ENCODE results near the gene PTPRF. TPM values are rescaled to one million over a fixed set of nuclear protein-coding genes. Genes with fewer than 3 reads are reported as not detected.

The PTPRF gene
- polyA plus RNA-seq, 1 experiment: 68.3 TPM

- Histone ChIP-seq H3K4me3 (ENCODE audit: low read depth, low read length) (no peak overlapping the region), H3K9me3 (ENCODE audit: control insufficient read depth, insufficient read depth, low read length) (no peaks in the 10 kb centered on the region), H3K27me3 (ENCODE audit: control insufficient read depth, insufficient read depth, low read length) (no peaks in the 10 kb centered on the region), H3K27ac (ENCODE audit: low read depth, low read length) (no peak overlapping the region)
- no peak for TF ChIP-seq CTCF (IDR thresholded peaks at IDR 0.05; ENCODE audit: low read depth, low read length)
- ChIA-PET CTCF (no interaction called here), POLR2A (no interaction called here)
- no peak for DNase-seq (ENCODE audit: low read depth, low spot score)
These were observed 88.0 kb downstream of the PTPRF start for GRCh38 chr1:43618521-43619313.

GRCh38 chr1:43619314-43619790 lies 88.7 kb downstream of the PTPRF start:
- no peak for DNase-seq (ENCODE audit: low read depth, low spot score)
- ChIA-PET POLR2A (no interaction called here), CTCF (no interaction called here)
- H3K27me3 ChIP-seq (ENCODE audit: control insufficient read depth, insufficient read depth, low read length): no peaks in the 10 kb centered on the region
- H3K4me3 ChIP-seq (ENCODE audit: low read depth, low read length): no peak overlapping the region
- no peaks in the 10 kb centered on the region for H3K9me3 ChIP-seq (ENCODE audit: control insufficient read depth, insufficient read depth, low read length)
- TF ChIP-seq CTCF (IDR thresholded peaks at IDR 0.05; ENCODE audit: low read depth, low read length): no peak
- no peak overlapping the region for H3K27ac ChIP-seq (ENCODE audit: low read depth, low read length)

- H3K9me3 ChIP-seq (ENCODE audit: control insufficient read depth, insufficient read depth, low read length): no peaks in the 10 kb centered on the region
- no peak overlapping the region for H3K4me3 ChIP-seq (ENCODE audit: low read depth, low read length)
- no peak overlapping the region for H3K27ac ChIP-seq (ENCODE audit: low read depth, low read length)
- no peak for TF ChIP-seq CTCF (IDR thresholded peaks at IDR 0.05; ENCODE audit: low read depth, low read length)
- POLR2A ChIA-PET: interaction anchor here (1.0 kb wide), 1 partner anchor 30 kb away, joined by 3 read pairs; the partner anchor contains the start of gene KDM4A
- no peaks in the 10 kb centered on the region for H3K27me3 ChIP-seq (ENCODE audit: control insufficient read depth, insufficient read depth, low read length)
- DNase-seq (ENCODE audit: low read depth, low spot score): no peak
- CTCF ChIA-PET: no interaction called here
These were observed 89.6 kb downstream of the PTPRF start for GRCh38 chr1:43619996-43620920.

GRCh38 chr1:43620956-43621355 lies 90.3 kb downstream of the PTPRF start:
- Histone ChIP-seq H3K4me3 (ENCODE audit: low read depth, low read length) (no peak overlapping the region), H3K9me3 (ENCODE audit: control insufficient read depth, insufficient read depth, low read length) (no peaks in the 10 kb centered on the region), H3K27me3 (ENCODE audit: control insufficient read depth, insufficient read depth, low read length) (no peaks in the 10 kb centered on the region), H3K27ac (ENCODE audit: low read depth, low read length) (no peak overlapping the region)
- POLR2A ChIA-PET: no interaction called here
- TF ChIP-seq CTCF (IDR thresholded peaks at IDR 0.05; ENCODE audit: low read depth, low read length): no peak
- no peak for DNase-seq (ENCODE audit: low read depth, low spot score)
- CTCF ChIA-PET: no interaction called here

GRCh38 chr1:43621386-43621785 lies 90.7 kb downstream of the PTPRF start:
- POLR2A ChIA-PET: no interaction called here
- TF ChIP-seq CTCF (IDR thresholded peaks at IDR 0.05; ENCODE audit: low read depth, low read length): no peak
- no peak for DNase-seq (ENCODE audit: low read depth, low spot score)
- Histone ChIP-seq H3K9me3 (ENCODE audit: control insufficient read depth, insufficient read depth, low read length) (no peaks in the 10 kb centered on the region), H3K27ac (ENCODE audit: low read depth, low read length) (no peak overlapping the region), H3K27me3 (ENCODE audit: control insufficient read depth, insufficient read depth, low read length) (no peaks in the 10 kb centered on the region), H3K4me3 (ENCODE audit: low read depth, low read length) (no peak overlapping the region)
- CTCF ChIA-PET: no interaction called here

All from AG04450 (cell line).